SK-N-SH treated with all-trans-retinoic acid at 6 μM for 48 hours (cell line): ENCODE results near the gene MED27.

ENCODE experiments used
- ATAC-seq: fragments of 200-7000 bp; cut with Tn5 transposase; 3 replicates; pipeline ENCODE4 v1.9.1; 2020; ENCODE audit warnings: mild to moderate bottlenecking, moderate library complexity
- ARNTL ChIP-seq: fragments of 450-650 bp; formaldehyde crosslinking; IDR thresholded peaks from 2 replicates; pipeline ENCODE4 v1.5.0; 2020; ENCODE audit warnings: low read depth, mild to moderate bottlenecking, moderate library complexity, borderline replicate concordance
- CREB5 ChIP-seq: fragments of 250-450 bp; sonication (Bioruptor Pico); IDR thresholded peaks from 2 replicates; pipeline ENCODE4 v1.5.1; 2020; ENCODE audit warnings: low read depth, mild to moderate bottlenecking, moderate library complexity
- CSDC2 ChIP-seq: fragments of 250-450 bp; sonication (Bioruptor Pico); IDR thresholded peaks from 2 replicates; pipeline ENCODE4 v1.5.0; 2020; ENCODE audit warnings: mild to moderate bottlenecking, moderate library complexity
- CSRNP3 ChIP-seq: fragments of 250-450 bp; sonication (Bioruptor Pico); IDR thresholded peaks from 2 replicates; pipeline ENCODE4 v1.5.1; 2021; ENCODE audit warnings: mild to moderate bottlenecking, moderate library complexity
- ESRRG ChIP-seq: fragments of 250-450 bp; sonication (Bioruptor Pico); IDR thresholded peaks from 2 replicates; pipeline ENCODE4 v1.6.1; 2021; ENCODE audit warnings: mild to moderate bottlenecking
- ISL1 ChIP-seq: fragments of 250-450 bp; sonication (Bioruptor Pico); IDR thresholded peaks from 2 replicates; pipeline ENCODE4 v2.1.2; 2022; ENCODE audit warnings: mild to moderate bottlenecking, moderate library complexity
- PATZ1 ChIP-seq: fragments of 250-450 bp; sonication (Bioruptor Pico); IDR thresholded peaks from 2 replicates; pipeline ENCODE4 v1.8.0; 2020; ENCODE audit warnings: mild to moderate bottlenecking, moderate library complexity, borderline replicate concordance
- POU6F1 ChIP-seq: fragments of 250-450 bp; sonication (Bioruptor Pico); IDR thresholded peaks from 2 replicates; pipeline ENCODE4 v1.8.0; 2021; ENCODE audit warnings: low read depth, mild to moderate bottlenecking, moderate library complexity, borderline replicate concordance
- PPARA ChIP-seq: fragments of 250-450 bp; sonication (Bioruptor Pico); IDR thresholded peaks from 2 replicates; pipeline ENCODE4 v1.5.0; 2020; ENCODE audit warnings: mild to moderate bottlenecking, borderline replicate concordance
- RARB ChIP-seq: fragments of 250-450 bp; sonication (Bioruptor Pico); IDR thresholded peaks from 2 replicates; pipeline ENCODE4 v1.8.0; 2021; ENCODE audit warnings: mild to moderate bottlenecking, moderate library complexity
- SNAI2 ChIP-seq: fragments of 250-450 bp; sonication (Bioruptor Pico); IDR thresholded peaks from 2 replicates; pipeline ENCODE4 v1.5.0; 2020; ENCODE audit warnings: mild to moderate bottlenecking, moderate library complexity
- TCF4 ChIP-seq: fragments of 250-450 bp; sonication (Bioruptor Pico); IDR thresholded peaks from 2 replicates; pipeline ENCODE4 v1.8.0; 2021; ENCODE audit warnings: mild to moderate bottlenecking, moderate library complexity, borderline replicate concordance
- TOX ChIP-seq: fragments of 250-450 bp; sonication (Bioruptor Pico); IDR thresholded peaks from 2 replicates; pipeline ENCODE4 v1.8.0; 2021; ENCODE audit warnings: mild to moderate bottlenecking, moderate library complexity, borderline replicate concordance
- TSHZ2 ChIP-seq: fragments of 250-450 bp; sonication (Bioruptor Pico); IDR thresholded peaks from 2 replicates; pipeline ENCODE4 v1.5.0; 2020; ENCODE audit warnings: mild to moderate bottlenecking, moderate library complexity
- ZC3H10 ChIP-seq: fragments of 250-450 bp; sonication (Bioruptor Pico); IDR thresholded peaks from 2 replicates; pipeline ENCODE4 v1.5.1; 2021; ENCODE audit warnings: mild to moderate bottlenecking, moderate library complexity
- ZFP3 ChIP-seq: fragments of 250-450 bp; sonication (Bioruptor Pico); IDR thresholded peaks from 2 replicates; pipeline ENCODE4 v1.5.0; 2020; ENCODE audit warnings: mild to moderate bottlenecking, moderate library complexity
- ZFP30 ChIP-seq: fragments of 450-650 bp; formaldehyde crosslinking; IDR thresholded peaks from 2 replicates; pipeline ENCODE4 v1.5.0; 2022; ENCODE audit warnings: mild to moderate bottlenecking, moderate library complexity
- ZNF565 ChIP-seq: fragments of 450-650 bp; formaldehyde crosslinking; conservative IDR thresholded peaks from 2 replicates; pipeline ENCODE4 v1.5.0; 2020; ENCODE audit warnings: low read depth, mild to moderate bottlenecking, moderate library complexity
- ZNF70 ChIP-seq: fragments of 450-650 bp; formaldehyde crosslinking; IDR thresholded peaks from 2 replicates; pipeline ENCODE4 v1.5.0; 2020; ENCODE audit warnings: mild to moderate bottlenecking, moderate library complexity
- ZNF8 ChIP-seq: fragments of 450-650 bp; formaldehyde crosslinking; IDR thresholded peaks from 2 replicates; pipeline ENCODE4 v1.5.0; 2020; ENCODE audit warnings: mild to moderate bottlenecking, moderate library complexity

MED27 gene

GRCh38 chr9:131872702-131873101, 207.0 kb downstream of the MED27 start:
- TF ChIP-seq SNAI2 (CRISPR knock-in tag) (no peak), ISL1 (CRISPR knock-in tag) (no peak), TOX (CRISPR knock-in tag) (no peak), ESRRG (CRISPR knock-in tag) (no peak), ZFP30 (CRISPR knock-in tag) (no peak), ZNF70 (CRISPR knock-in tag) (no peak), ZC3H10 (CRISPR knock-in tag) (no peak)
- no peak for ATAC-seq

GRCh38 chr9:131872006-131872405, 207.7 kb downstream of the MED27 start:
- TF ChIP-seq RARB (CRISPR knock-in tag) (no peak), CSDC2 (CRISPR knock-in tag) (no peak), ZNF70 (CRISPR knock-in tag) (no peak)

GRCh38 chr9:131870156-131870555, 209.5 kb downstream of the MED27 start:
- TF ChIP-seq ISL1 (CRISPR knock-in tag): no peak
- TF ChIP-seq ZNF70 (CRISPR knock-in tag): no peak
- ATAC-seq: no peak

More at GRCh38 chr9:131872006-131872405, 207.7 kb downstream of the MED27 start:
- no peak for ATAC-seq

GRCh38 chr9:131869348-131869747, 210.3 kb downstream of the MED27 start:
- no peak; the same call in 2 of the 3 replicates for ATAC-seq
- TF ChIP-seq ZNF70 (CRISPR knock-in tag) (peak; percentile 55; the same call in 1 of the 2 replicates), ARNTL (no peak)

GRCh38 chr9:131868766-131869165, 210.9 kb downstream of the MED27 start:
- ATAC-seq: peak; percentile 51; the same call in 1 of the 3 replicates
- TF ChIP-seq CSRNP3 (CRISPR knock-in tag): no peak
- peak; percentile 78 for TF ChIP-seq TSHZ2 (CRISPR knock-in tag)
- peak; percentile 88 for TF ChIP-seq TCF4
- no peak for TF ChIP-seq ARNTL
- no peak for TF ChIP-seq PATZ1 (CRISPR knock-in tag)

GRCh38 chr9:131867611-131868192, 212.0 kb downstream of the MED27 start:
- ATAC-seq: no peak
- TF ChIP-seq ZFP3 (CRISPR knock-in tag): no peak
- no peak for TF ChIP-seq POU6F1 (CRISPR knock-in tag)
- TF ChIP-seq CSDC2 (CRISPR knock-in tag): no peak
- TF ChIP-seq CREB5 (CRISPR knock-in tag): no peak
- TF ChIP-seq PPARA (CRISPR knock-in tag): no peak
- TF ChIP-seq ZC3H10 (CRISPR knock-in tag): no peak
- TF ChIP-seq PATZ1 (CRISPR knock-in tag): no peak
- no peak for TF ChIP-seq ZNF8
- no peak for TF ChIP-seq RARB (CRISPR knock-in tag)
- no peak for TF ChIP-seq ZNF565 (CRISPR knock-in tag)
- no peak for TF ChIP-seq ARNTL
- no peak for TF ChIP-seq CSRNP3 (CRISPR knock-in tag)
- TF ChIP-seq SNAI2 (CRISPR knock-in tag): no peak
